GM12801 (cell line): Measurements from ENCODE around the gene CACNA2D3.

Experiments
- TF ChIP-seq, protein P1 (sequence below): IDR thresholded peaks from one replicate; pipeline ENCODE4 v1.5.1; 2011; ENCODE audit warnings: control low read depth; ENCODE audit not compliant: insufficient read length; ENCODE audit errors: extremely low read depth

CACNA2D3 gene

DNA sequence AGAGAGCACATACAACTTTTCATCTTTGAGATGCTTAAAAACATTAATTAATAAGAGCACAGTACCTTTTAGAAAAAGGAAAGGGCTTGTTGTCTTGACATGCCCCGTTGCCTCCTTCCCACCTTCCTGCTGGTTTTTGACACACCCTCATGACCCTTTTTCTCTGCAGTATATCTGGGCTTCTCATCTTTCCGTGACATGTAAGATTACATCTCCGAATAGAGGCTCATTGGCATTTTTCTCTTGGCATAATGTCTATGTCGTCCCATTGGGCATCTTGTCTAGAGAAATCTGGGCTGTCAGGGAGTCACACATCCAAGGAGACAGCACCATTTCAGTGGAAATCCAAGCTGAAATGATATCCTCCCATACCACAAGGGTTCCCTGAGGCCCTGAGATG, 741.4 kb downstream of the CACNA2D3 start:
- TF ChIP-seq, protein P1, sequence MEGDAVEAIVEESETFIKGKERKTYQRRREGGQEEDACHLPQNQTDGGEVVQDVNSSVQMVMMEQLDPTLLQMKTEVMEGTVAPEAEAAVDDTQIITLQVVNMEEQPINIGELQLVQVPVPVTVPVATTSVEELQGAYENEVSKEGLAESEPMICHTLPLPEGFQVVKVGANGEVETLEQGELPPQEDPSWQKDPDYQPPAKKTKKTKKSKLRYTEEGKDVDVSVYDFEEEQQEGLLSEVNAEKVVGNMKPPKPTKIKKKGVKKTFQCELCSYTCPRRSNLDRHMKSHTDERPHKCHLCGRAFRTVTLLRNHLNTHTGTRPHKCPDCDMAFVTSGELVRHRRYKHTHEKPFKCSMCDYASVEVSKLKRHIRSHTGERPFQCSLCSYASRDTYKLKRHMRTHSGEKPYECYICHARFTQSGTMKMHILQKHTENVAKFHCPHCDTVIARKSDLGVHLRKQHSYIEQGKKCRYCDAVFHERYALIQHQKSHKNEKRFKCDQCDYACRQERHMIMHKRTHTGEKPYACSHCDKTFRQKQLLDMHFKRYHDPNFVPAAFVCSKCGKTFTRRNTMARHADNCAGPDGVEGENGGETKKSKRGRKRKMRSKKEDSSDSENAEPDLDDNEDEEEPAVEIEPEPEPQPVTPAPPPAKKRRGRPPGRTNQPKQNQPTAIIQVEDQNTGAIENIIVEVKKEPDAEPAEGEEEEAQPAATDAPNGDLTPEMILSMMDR, result no peak

DNA sequence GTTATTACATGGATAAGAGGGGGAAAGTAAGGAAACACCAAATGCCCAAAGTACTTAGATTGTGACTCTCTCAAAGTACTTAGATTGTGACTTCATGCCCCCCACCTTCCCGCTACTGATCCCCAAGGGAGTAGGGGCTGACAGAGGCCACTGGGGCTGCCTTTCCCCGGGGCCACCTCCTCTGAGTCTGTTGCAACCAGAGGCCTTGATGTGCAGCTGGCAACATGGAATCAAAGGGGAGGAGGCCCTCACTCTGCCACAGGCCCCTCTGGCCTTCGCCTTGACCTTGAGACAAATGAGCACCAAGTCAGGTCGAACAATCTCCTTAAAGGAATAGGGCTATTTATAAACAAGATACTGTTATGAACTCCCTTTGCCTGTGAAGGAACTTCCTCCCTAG, 743.0 kb downstream of the CACNA2D3 start:
- TF ChIP-seq, protein P1, result no peak

DNA sequence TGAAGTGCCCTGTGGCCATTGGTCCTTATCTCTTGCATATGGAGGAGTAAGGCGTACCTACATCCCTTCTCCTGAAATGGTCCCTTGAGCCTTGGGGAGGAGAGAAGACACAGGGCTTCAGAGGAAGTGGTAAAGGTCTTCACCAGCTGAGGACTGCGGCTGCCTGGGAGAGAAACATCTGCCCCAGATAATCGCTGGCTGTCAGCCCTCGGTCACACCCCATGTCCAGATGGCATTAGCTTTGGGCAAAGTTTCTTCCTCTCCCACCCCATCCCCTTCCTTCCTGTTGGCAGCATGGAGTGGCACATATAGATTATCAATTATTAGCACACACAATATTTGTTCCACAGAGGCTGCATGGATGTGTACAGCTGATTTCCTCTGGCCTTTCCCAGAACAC, 743.9 kb downstream of the CACNA2D3 start:
- TF ChIP-seq, protein P1, result no peak

DNA sequence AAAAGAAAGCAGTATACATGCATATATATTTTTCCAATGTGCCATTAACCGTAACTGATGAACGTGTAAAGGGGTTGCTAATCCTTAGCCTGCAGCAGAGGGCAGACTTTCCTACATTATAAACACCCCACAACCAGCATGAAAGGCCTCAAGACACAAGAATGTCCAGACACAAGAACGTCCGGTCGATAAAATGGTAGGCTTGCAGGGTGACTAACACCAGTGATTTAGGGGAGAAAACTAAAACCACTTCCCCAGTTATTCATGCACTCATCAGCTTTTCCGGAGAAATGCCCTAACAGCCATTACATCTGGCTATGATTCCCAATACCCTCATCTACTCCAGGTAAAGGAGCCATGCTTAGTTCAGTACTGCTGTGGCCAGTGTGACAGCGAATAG, 748.1 kb downstream of the CACNA2D3 start:
- TF ChIP-seq, protein P1, result no peak

DNA sequence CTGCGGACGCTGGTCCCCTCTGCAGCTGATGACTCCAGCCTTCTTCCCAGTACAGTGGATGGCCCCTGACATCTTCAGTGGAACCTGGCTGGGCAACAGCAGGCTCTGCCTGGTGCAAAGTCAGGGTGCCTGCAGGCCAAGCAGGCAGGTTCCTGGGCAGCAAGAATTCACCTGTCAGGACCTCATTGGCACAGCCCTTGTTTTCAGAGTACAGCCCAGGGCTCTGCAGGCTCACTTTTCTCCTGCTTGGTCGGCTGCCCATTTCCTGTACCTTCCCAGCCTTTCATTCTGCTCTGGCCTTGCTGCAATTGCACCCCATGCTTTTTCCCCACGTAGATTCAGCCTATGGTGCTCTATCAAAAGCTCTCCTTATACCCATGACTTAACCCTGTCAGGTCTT, 749.5 kb downstream of the CACNA2D3 start:
- TF ChIP-seq, protein P1, result no peak

DNA sequence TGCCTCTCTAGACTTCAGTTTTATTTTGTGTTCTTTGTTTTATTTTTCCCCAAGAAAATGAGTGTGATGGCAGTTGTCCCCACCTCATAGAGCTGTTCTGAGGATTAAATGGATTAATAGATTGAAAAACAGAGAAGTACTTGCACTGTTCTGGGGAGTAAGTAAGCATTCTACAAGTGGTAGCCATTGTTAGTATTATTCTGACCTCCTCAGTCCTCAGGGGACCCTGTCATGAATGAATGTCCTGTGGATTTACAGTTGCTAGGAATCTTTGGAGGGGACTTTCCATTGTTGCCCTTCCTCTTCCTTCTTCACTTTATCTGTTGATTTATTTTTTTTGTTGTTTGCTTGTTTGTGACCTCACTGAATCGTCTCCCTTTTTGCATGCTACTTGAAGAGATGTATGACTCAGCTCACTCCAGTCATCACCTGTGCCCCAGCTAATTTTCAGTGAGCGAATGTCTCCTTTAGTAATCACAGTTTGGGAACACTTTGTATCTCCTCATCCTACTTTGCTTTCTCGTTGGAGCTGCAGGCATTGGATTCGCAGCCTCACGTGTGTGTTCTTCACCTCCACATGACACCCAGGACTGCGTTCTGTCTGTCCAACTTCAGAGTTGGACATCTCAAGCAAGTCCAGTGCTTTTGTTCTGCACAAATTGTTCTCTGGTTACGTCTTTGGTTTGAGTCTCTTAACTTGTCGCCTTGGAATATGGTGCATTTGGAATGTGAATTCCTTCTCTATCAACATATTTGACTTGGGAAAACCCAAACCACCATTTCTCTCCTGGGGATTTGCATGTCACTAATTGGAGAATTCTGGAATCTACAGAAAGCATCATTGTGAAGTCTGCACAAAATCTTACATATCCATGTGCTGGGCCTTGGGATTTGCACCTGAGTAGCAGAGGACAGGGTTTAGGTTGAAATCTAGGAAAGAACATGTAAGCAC, 751.0 kb downstream of the CACNA2D3 start:
- TF ChIP-seq, protein P1, result no peak

DNA sequence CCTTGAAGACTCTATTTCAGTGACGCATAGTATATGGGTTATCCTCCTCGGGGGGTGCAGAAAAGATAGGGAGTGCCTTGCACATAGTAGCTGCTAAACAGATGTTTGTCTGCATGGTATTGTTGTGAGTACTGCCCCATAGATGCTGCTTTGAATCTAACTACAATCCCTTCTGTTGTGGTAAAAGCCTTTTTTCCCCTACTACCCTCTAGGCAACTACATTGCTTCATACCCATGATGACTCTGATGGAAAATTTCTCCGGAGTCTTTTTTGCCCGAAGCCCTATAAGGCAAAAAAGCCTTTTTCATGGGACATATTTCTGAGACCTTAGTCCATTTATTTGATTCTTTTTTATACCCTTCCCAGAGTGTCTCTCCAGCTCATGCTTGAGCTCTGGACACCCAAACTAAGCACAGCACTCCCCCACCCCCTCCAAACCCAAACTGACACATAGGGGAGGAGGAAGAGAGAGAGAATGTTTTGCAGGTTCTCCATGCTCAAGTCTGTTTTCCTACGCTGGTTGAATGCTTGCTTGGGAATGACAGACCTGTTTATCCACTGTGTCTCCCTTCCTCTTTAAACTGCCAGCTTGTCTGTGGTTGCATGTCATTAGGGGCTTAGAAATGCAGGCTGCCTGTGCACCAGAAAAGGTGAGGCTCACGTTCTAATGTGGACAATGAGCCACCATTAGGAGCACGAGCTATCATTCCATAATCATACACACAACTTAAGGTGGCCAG, 752.6 kb downstream of the CACNA2D3 start:
- TF ChIP-seq, protein P1, result no peak
